ENCODE results near the gene IER5.

Gene IER5

DNA sequence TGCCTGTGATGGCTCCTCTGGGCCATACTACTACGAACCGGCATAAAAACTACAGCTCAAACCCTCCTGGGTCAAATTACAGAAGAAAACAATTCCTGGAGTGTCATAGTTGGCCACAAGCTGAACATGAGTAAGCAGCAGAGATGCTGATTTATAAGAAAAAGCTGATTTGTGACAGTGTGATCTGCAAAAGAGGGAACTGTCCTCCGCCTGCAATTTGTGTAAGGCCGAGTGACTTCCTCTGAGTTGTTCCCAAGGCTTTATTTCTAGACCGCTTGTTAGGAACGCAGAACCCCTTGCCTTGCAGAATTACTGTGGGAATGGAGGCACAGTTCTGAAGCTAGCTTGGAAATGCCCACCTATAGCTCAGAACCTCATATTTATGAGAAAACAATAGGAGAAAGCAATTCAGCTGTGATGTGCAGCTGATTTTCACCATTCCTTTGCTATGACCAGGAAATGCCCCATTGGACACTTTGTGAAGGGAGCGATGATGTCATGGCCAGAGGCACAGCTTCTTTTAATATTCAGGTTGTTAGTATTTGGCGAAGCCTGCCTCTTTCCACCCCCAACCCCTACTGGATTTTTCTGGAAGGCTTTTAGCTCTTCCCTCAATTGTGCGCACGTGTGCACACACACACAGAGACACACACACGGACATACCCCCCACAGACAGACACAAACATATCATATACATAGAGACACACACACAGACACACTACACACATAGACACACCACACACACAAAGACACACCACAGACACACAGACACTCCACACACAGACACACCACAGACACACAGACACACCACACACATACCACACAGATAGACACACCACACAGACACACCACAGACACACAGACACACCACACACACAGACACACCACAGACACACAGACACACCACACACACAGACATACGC is 47.6 kb downstream of the IER5 start:
- DNase-seq = no peak
- ATAC-seq = no peak
- no peaks in the 10 kb centered on the region for H3K36me3 Mint-ChIP-seq (ENCODE audit: low read depth)

DNA sequence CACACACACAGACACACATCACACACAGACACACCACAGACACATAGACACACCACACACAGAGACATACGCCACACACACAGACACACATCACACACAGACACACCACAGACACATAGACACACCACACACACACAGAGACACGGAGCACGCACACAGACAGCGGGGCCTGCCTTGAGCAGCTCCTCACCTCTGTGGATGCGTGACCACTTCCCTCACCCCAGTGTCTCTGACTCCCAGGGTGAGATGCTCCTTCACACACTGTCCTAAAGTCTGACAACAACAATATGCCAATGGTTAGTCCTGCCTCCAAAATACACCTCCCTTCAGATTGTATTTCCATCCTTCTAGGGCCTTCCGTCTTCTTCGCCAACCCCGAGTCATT is 48.2 kb downstream of the IER5 start:
- peaks cover 93% of the 10 kb centered on the region for H3K4me1 Mint-ChIP-seq
- ATAC-seq (no peak), DNase-seq (no peak)
- no peaks in the 10 kb centered on the region for H3K9me3 Mint-ChIP-seq
- H3K36me3 Mint-ChIP-seq (ENCODE audit: low read depth) = no peaks in the 10 kb centered on the region
- peak overlapping the region; percentile 17 for H3K27ac Mint-ChIP-seq
- no peaks in the 10 kb centered on the region for H3K27me3 Mint-ChIP-seq
- no peak overlapping the region for H3K4me3 Mint-ChIP-seq

More for the DNA sequence above, 47.6 kb downstream of the IER5 start:
- H3K4me3 Mint-ChIP-seq = no peak overlapping the region
- peak overlapping the region; percentile 17 for H3K27ac Mint-ChIP-seq
- no peaks in the 10 kb centered on the region for H3K9me3 Mint-ChIP-seq
- H3K4me1 Mint-ChIP-seq = peaks cover 92% of the 10 kb centered on the region
- H3K27me3 Mint-ChIP-seq = no peaks in the 10 kb centered on the region

GRCh38 chr1:181137217-181137743 is 48.8 kb downstream of the IER5 start:
- Mint-ChIP-seq H3K9me3 (no peaks in the 10 kb centered on the region), H3K27me3 (no peaks in the 10 kb centered on the region), H3K27ac (peak overlapping the region; percentile 17), H3K4me1 (peaks cover 95% of the 10 kb centered on the region), H3K4me3 (no peak overlapping the region), H3K36me3 (ENCODE audit: low read depth) (no peaks in the 10 kb centered on the region)
- ATAC-seq (no peak), DNase-seq (no peak)

GRCh38 chr1:181139631-181140061 is 51.1 kb downstream of the IER5 start:
- H3K9me3 Mint-ChIP-seq = no peaks in the 10 kb centered on the region
- DNase-seq = no peak
- no peak overlapping the region for H3K4me3 Mint-ChIP-seq
- H3K27ac Mint-ChIP-seq = peak overlapping the region; percentile 18
- H3K36me3 Mint-ChIP-seq (ENCODE audit: low read depth) = no peaks in the 10 kb centered on the region
- H3K27me3 Mint-ChIP-seq = no peaks in the 10 kb centered on the region
- no peak for ATAC-seq
- H3K4me1 Mint-ChIP-seq = peaks cover 76% of the 10 kb centered on the region

DNA sequence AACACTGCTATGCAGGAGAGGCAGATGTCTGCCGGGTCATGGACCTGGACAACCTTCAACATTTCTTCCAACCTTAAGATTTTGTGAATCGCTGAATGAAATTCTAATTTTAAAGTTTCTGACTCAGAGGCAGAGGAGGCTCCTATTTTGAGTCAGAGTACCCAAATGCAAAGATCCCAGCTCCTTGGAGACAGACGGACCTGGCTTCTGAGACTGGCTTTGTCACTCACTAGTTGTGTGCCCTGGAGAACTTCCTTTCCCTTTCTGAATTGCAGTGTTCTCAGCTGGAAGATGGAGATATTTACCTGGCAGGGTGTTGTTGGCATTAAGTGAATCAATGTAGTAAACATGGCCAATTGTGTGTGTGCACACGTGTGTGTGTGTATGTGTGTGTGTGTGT is 51.9 kb downstream of the IER5 start:
- ATAC-seq (peak; percentile 50), DNase-seq (no peak)
- no peaks in the 10 kb centered on the region for H3K36me3 Mint-ChIP-seq (ENCODE audit: low read depth)
- peak overlapping the region; percentile 86 for H3K27ac Mint-ChIP-seq
- peak overlapping the region; percentile 46 for H3K4me3 Mint-ChIP-seq
- H3K9me3 Mint-ChIP-seq = no peaks in the 10 kb centered on the region
- H3K27me3 Mint-ChIP-seq = no peaks in the 10 kb centered on the region
- H3K4me1 Mint-ChIP-seq = peaks cover 69% of the 10 kb centered on the region

DNA sequence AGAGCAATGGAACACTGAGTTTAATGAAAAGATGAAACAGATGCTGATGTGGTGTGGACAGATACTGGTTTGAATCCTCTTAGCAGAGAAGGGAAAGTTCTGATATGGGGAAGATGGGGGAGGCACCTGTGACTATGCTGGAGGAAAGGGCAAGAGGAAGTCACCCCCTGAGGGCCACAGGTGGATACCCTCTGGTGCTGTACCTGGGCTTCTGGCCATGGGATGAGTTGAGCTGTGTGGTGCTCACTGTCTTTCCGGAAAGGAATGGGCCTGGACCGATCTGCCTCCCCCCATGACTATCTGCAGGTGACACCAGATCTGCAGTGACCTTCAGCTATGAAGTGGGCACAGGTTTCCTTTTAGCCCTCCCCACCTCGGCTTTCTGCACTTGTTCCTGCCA is 52.4 kb downstream of the IER5 start:
- peaks cover 64% of the 10 kb centered on the region for H3K4me1 Mint-ChIP-seq
- H3K36me3 Mint-ChIP-seq (ENCODE audit: low read depth) = no peaks in the 10 kb centered on the region
- no peaks in the 10 kb centered on the region for H3K27me3 Mint-ChIP-seq
- no peaks in the 10 kb centered on the region for H3K9me3 Mint-ChIP-seq
- no peak for DNase-seq
- peak; percentile 43 for ATAC-seq
- peak overlapping the region; percentile 46 for H3K4me3 Mint-ChIP-seq
- peak overlapping the region; percentile 86 for H3K27ac Mint-ChIP-seq

DNA sequence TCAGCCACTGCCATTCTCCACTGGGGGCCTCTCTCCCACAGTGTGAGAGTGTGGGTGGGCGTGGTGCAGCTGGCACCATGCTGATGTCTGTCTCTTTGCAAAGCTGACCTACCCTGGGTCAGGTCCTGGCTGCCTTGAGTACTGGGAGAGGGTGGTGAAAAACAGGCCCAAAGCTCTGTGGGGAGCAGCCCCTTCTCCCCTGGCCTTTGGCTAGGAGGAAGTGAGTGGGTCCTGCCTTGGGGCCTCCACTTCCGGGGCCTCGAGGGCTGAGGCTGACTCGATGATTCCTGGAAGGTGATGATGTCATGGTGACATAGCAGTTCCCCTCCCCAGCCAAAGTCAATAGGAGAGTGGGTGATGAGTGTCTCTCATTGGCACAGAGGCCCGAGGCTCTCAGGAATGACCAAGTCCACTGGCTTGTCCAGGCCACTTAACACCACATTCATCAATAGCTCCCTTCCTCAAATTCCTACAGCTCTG is 53.0 kb downstream of the IER5 start:
- Mint-ChIP-seq H3K27ac (peak overlapping the region; percentile 86), H3K4me1 (peaks cover 59% of the 10 kb centered on the region), H3K36me3 (ENCODE audit: low read depth) (no peaks in the 10 kb centered on the region), H3K4me3 (peak overlapping the region; percentile 46), H3K27me3 (no peaks in the 10 kb centered on the region), H3K9me3 (no peaks in the 10 kb centered on the region)
- DNase-seq (peak; percentile 74), ATAC-seq (peak; percentile 77)

Data from activated naive CD8-positive, alpha-beta T cell treated with anti-CD3 and anti-CD28 coated beads, Interleukin-2, amount 50 U/mL, for 24 hours (primary cell).